Neural cell (in vitro differentiated cells): ENCODE measurements around the gene POLN. TPM values are rescaled to one million over a fixed set of nuclear protein-coding genes. Genes with fewer than 3 reads are reported as not detected.

Experiments
- H2AFZ ChIP-seq: fragments of 200-600, 300-800 bp; sonication (generic), shearing (Covaris generic); 2 replicates; pipeline ENCODE4 v1.6.0; 2014; ENCODE audit warnings: low read depth, mild to moderate bottlenecking, antibody characterized with exemption, low read length, moderate library complexity
- H3F3A ChIP-seq: fragments of 200-600 bp; shearing (Covaris generic); 2 replicates; pipeline ENCODE4 v1.6.1; 2016; ENCODE audit warnings: mild to moderate bottlenecking, moderate library complexity, mixed read lengths, antibody characterized with exemption, low read length; ENCODE audit not compliant: insufficient read depth, poor library complexity, severe bottlenecking
- H3K27ac ChIP-seq: fragments of 200-600, 300-800 bp; sonication (generic), shearing (Covaris generic); 2 replicates; pipeline ENCODE4 v1.5.1; 2014; ENCODE audit warnings: mild to moderate bottlenecking, low read length, moderate library complexity
- H3K27me3 ChIP-seq: fragments of 300-800, 200-600 bp; sonication (generic), shearing (Covaris generic); 2 replicates; pipeline ENCODE4 v1.6.0; 2014; ENCODE audit warnings: mild to moderate bottlenecking, low read depth, low read length, moderate library complexity; ENCODE audit not compliant: insufficient read depth
- H3K36me3 ChIP-seq: fragments of 300-800, 200-600 bp; sonication (generic), shearing (Covaris generic); 2 replicates; pipeline ENCODE4 v1.5.1; 2014; ENCODE audit warnings: mild to moderate bottlenecking, antibody characterized with exemption, low read length, moderate library complexity; ENCODE audit not compliant: insufficient read depth
- H3K4me2 ChIP-seq: fragments of 300-800, 200-600 bp; sonication (generic), shearing (Covaris generic); 2 replicates; pipeline ENCODE4 v1.6.0; 2014; ENCODE audit warnings: mild to moderate bottlenecking, low read length
- H3K4me3 ChIP-seq: fragments of 300-800, 200-600 bp; sonication (generic), shearing (Covaris generic); 2 replicates; pipeline ENCODE4 v1.5.1; 2014; ENCODE audit warnings: mild to moderate bottlenecking, low read length, moderate library complexity
- H3K79me2 ChIP-seq: fragments of 200-600 bp; shearing (Covaris generic); replicated peaks from 2 replicates; pipeline ENCODE4 v1.6.0; 2014; ENCODE audit warnings: mild to moderate bottlenecking, low read length, moderate library complexity; ENCODE audit not compliant: insufficient read depth
- H3K9ac ChIP-seq: fragments of 300-800, 200-600 bp; sonication (generic), shearing (Covaris generic); 2 replicates; pipeline ENCODE4 v1.6.1; 2016; ENCODE audit warnings: mild to moderate bottlenecking, low read length, mixed read lengths
- H3K9me2 ChIP-seq: fragments of 200-600 bp; shearing (Covaris generic); 2 replicates; pipeline ENCODE4 v1.6.1; 2016; ENCODE audit warnings: mild to moderate bottlenecking, low read length, mixed read lengths; ENCODE audit not compliant: insufficient read depth
- H3K9me3 ChIP-seq: fragments of 200-600, 300-800 bp; sonication (generic), shearing (Covaris generic); 2 replicates; pipeline ENCODE4 v1.6.1; 2016; ENCODE audit warnings: mild to moderate bottlenecking, mixed run types, low read length, moderate library complexity, mixed read lengths
- H4K20me1 ChIP-seq: fragments of 200-600 bp; shearing (Covaris generic); 2 replicates; pipeline ENCODE4 v1.6.1; 2016; ENCODE audit warnings: mild to moderate bottlenecking, mixed run types; ENCODE audit not compliant: insufficient read depth
- CTCF ChIP-seq: fragments of 450-650 bp; IDR thresholded peaks from 2 replicates; pipeline ENCODE4 v1.5.1; 2014; ENCODE audit warnings: antibody characterized with exemption, mild to moderate bottlenecking, moderate library complexity; ENCODE audit not compliant: poor library complexity, severe bottlenecking
- EP300 ChIP-seq: fragments of 450-650 bp; conservative IDR thresholded peaks from 2 replicates; pipeline ENCODE4 v1.6.1; 2014; ENCODE audit warnings: antibody characterized with exemption, mild to moderate bottlenecking, moderate library complexity; ENCODE audit not compliant: poor library complexity, severe bottlenecking
- EZH2 ChIP-seq: fragments of 200-600, 300-800 bp; shearing (Covaris generic), sonication (generic); IDR thresholded peaks from 2 replicates; pipeline ENCODE4 v1.6.1; 2014; ENCODE audit warnings: antibody characterized with exemption, low read length, borderline replicate concordance, mild to moderate bottlenecking; ENCODE audit not compliant: insufficient read depth, poor library complexity, severe bottlenecking
- MXI1 ChIP-seq: fragments of 450-650 bp; conservative IDR thresholded peaks from 2 replicates; pipeline ENCODE4 v1.6.1; 2014; ENCODE audit warnings: antibody characterized with exemption, mild to moderate bottlenecking; ENCODE audit not compliant: poor library complexity, severe bottlenecking
- POLR2AphosphoS5 ChIP-seq: IDR thresholded peaks from 2 replicates; pipeline ENCODE4 v1.6.1; 2012
- RAD21 ChIP-seq: fragments of 450-650 bp; conservative IDR thresholded peaks from 2 replicates; pipeline ENCODE4 v1.6.1; 2014; ENCODE audit warnings: antibody characterized with exemption, mild to moderate bottlenecking, moderate library complexity
- REST ChIP-seq: IDR thresholded peaks from 2 replicates; pipeline ENCODE4 v1.6.1; 2012; ENCODE audit warnings: borderline replicate concordance
- SMC3 ChIP-seq: fragments of 450-650 bp; conservative IDR thresholded peaks from 2 replicates; pipeline ENCODE4 v1.6.1; 2014; ENCODE audit warnings: antibody characterized with exemption, mild to moderate bottlenecking, moderate library complexity; ENCODE audit not compliant: poor library complexity
- TAF1 ChIP-seq: IDR thresholded peaks from 2 replicates; pipeline ENCODE4 v1.6.1; 2012; ENCODE audit warnings: low read depth
- polyA plus RNA-seq: library from polyadenylated mRNA; depleted of rRNA; stranded (reverse); fragments of >200 nt; gene quantifications from 2 replicates; pipeline ENCODE4 v1.2.3, GENCODE V29; 2014

Gene POLN
- polyA plus RNA-seq, 1 donor from 2014 or later = 1.1 TPM

- Histone ChIP-seq H3K4me3 (no peak overlapping the region), H3K9ac (no peak overlapping the region), H4K20me1 (no peaks in the 10 kb centered on the region), H3K79me2 (no peaks in the 10 kb centered on the region), H2AFZ (no peak overlapping the region), H3K27ac (no peak overlapping the region), H3K9me2 (no peaks in the 10 kb centered on the region), H3F3A (no peaks in the 10 kb centered on the region), H3K4me2 (no peak overlapping the region), H3K9me3 (no peaks in the 10 kb centered on the region), H3K27me3 (no peaks in the 10 kb centered on the region), H3K36me3 (peaks cover 5% of the 10 kb centered on the region)
- TF ChIP-seq CTCF = no peak
- TF ChIP-seq EZH2 = no peak
- no peak for TF ChIP-seq EP300
- no peak for TF ChIP-seq SMC3
- TF ChIP-seq REST = no peak
- no peak for TF ChIP-seq RAD21
- no peak for TF ChIP-seq POLR2AphosphoS5
- no peak for TF ChIP-seq TAF1
- no peak for TF ChIP-seq MXI1
Measured at GRCh38 chr4:2231082-2231481, 10.8 kb downstream of the POLN start.

GRCh38 chr4:2226261-2226660 is 15.7 kb downstream of the POLN start:
- no peaks in the 10 kb centered on the region for H3F3A ChIP-seq
- no peaks in the 10 kb centered on the region for H3K36me3 ChIP-seq
- no peaks in the 10 kb centered on the region for H3K9me3 ChIP-seq
- H3K79me2 ChIP-seq = no peaks in the 10 kb centered on the region
- no peak overlapping the region for H2AFZ ChIP-seq
- H3K9me2 ChIP-seq = no peaks in the 10 kb centered on the region
- H3K27me3 ChIP-seq = no peaks in the 10 kb centered on the region
- no peak overlapping the region for H3K4me3 ChIP-seq
- TF ChIP-seq REST = no peak
- no peak for TF ChIP-seq SMC3
- TF ChIP-seq TAF1 = no peak
- no peak for TF ChIP-seq RAD21
- no peak for TF ChIP-seq CTCF
- TF ChIP-seq EZH2 = no peak
- no peak for TF ChIP-seq EP300
- TF ChIP-seq POLR2AphosphoS5 = no peak
- no peak for TF ChIP-seq MXI1
- no peaks in the 10 kb centered on the region for H4K20me1 ChIP-seq
- H3K27ac ChIP-seq = no peak overlapping the region
- no peak overlapping the region for H3K9ac ChIP-seq
- no peak overlapping the region for H3K4me2 ChIP-seq
